ENCODE data around the gene KANSL1L.

Gene KANSL1L

DNA sequence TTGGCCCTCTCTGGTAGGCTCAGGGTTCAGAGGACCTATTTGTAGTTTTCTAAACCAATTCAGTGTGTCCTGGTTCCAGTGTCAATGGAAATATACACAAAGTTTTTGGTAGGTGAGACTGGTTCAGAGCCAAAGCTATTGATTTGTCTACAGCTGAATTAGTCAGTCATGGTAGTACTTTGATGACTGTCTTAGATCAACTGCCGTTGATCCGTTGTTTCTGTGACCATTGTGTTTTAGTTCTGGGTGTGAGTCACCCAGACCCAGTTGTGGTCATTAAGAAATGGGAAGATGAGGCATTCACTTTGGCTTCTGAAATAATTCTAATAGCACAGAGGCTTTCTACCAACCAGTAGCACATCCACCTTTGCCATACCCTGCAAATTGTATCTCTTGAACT is 184.8 kb downstream of the KANSL1L start:
- no peak for DNase-seq

DNA sequence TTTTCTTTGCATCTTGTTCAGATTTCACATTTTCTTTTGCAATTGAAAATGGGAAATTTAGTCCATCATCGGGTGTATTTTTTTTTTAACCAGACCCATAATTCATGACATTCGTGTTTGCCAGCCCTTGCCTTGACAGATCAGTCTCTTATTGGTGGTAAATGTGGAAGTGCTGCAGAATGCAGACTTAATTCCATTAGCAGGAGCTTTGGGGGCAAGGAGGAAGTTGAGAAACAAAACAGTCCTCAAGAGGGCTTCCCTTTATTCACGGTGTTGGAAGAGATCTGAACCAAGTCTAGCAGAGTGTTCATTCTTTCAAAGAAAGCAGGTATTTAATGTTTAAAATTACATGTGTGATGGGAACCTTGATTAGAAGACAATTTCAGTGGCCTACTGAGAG is 185.3 kb downstream of the KANSL1L start:
- DNase-seq, result no peak

DNA sequence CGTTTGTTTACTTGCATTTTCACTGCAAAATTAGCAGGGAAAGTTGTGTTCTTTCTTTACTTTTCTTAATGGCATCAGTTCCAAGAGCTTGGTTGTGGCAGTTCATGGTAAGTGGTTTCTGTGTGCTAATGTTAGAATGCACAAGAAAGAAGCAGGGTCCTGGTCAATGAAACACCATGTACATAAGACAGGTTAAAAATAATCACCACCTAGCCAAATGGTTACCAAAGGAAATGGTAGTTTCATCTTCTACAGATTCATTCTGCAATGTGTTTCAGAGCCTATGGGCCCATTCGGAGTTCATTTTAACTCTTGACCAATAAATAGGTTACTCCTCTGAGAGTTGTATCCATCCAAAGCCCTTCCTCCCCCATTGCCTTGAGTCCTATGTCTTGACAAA is 186.9 kb downstream of the KANSL1L start:
- no peak for DNase-seq

DNA sequence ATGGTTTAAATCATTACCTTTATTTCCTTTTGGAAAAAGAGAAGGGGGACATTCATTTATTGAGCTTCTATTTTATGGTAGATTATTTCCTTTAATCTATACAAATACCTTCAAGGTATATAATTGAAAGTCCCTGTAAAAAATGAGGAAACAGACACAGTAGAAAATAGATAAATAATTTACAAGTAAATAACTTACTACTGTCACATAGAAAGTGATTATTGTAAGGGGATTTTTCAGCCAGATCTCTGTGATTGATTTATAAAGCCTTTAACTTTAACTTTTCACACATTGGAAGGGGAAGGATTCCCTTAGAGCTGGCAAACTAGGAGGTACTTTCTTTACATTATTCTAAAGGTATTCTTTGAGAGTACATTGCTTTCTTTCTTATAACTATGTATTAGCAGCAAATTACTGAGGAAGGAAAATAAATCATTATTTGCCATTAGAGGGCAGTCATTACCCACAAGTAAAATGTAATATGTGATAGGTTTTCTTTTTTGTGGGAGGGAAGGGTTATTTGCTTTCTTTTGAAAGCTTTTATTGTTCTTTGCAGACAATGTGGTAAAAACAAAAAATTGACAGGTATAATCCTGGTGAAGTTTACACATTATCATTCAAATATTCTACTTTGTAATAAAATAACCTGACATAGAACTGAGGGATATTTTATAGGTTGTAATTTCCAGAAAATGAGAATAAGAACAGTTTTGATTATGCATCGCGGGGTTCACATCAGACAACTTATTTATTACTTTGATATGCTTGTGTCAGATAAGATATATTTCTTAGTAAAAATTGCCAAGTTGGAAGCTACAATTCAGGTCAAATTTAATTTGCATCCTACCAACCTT is 193.6 kb downstream of the KANSL1L start:
- no peak for DNase-seq

DNA sequence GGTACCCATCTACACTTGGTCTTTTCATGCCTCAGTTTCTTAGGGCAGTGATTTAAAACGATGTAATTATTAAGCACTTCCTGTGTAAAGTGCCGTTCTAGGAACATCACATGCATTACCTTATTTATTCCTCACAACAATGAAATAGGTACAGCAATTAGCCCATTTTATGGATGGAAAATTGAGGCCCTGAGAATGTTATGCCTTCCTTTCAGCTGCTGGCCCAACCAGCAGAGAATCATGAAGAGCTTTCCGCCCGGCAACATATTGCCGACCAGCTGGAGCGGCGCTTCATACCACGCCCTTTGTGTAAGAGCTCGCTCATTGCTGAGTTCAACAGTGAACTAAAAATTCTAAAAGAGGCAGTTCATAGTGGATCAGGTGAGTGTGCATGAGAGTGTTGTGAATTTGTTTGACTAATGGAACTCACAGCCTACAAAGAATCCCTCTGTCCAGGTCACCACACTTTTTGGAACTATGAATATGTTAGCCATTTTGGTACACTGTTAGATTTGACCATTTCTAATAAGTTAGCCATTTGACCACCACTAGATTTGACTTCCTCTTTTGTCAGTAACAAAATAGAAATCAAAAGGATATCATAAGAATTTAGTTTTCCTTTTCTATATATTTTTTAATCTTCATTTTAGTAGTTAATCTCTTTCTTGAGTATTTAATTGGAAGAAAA is 194.4 kb downstream of the KANSL1L start:
- no peak for DNase-seq

DNA sequence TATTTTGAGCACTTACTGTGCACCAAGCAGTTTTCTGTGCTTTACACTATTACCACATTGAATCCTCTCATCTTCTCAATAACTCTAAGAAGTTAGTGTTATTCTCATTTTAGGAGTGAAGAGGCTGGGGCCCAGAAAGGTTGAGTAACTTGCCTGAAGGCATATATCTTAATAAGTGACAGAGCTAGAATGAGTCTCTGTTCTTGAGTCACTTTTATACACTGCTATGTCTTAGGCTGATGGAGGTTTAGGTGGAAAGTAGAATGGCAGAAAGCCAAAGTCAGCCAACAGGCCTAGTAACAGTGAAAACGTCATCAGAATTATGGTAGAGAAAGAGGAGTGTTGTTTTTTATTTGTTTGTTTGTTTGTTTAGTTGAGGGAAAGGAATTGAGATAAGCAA is 196.6 kb downstream of the KANSL1L start:
- no peak for DNase-seq

DNA sequence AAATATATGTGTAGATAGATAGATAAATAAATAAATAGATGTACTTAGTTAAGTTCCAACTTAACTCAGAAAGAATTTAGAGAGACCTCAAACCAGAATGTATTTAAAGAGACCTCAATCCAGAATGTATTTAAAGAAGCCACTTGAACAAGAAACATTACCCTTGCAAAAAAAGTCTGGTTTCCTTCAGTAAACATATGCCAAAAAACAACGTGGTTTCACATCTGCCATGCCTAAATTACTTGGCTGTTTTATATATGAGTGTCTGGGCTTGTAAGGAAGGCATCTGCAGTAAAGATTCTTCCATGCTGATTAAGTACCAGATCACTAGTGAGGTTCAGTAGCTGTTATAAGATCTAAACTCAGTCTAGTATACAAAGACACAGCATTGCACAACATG is 197.9 kb downstream of the KANSL1L start:
- DNase-seq, result no peak
